Large intestine (tissue), 3 donors: ENCODE measurements around the gene RIT1. TPM values are rescaled to one million over a fixed set of nuclear protein-coding genes. Genes with fewer than 3 reads are reported as not detected.
"Not testable (repeated sequence)": the region's sequence is repeated elsewhere in the genome, so short reads cannot be mapped to it uniquely, and the experiment has no call there.

ENCODE experiments used
- DNase-seq, 2 donors: peaks; one replicate each; pipeline versions ENCODE4 v3.0.0 to v3.0.0-alpha.2; 2013
- H3K27ac ChIP-seq: one replicate; pipeline ENCODE4 v1.5.1; 2013; ENCODE audit warnings: low read length
- H3K27me3 ChIP-seq: 2 replicates; pipeline ENCODE4 v1.6.1; 2013; ENCODE audit warnings: low read length; ENCODE audit not compliant: control insufficient read depth, insufficient read depth
- H3K36me3 ChIP-seq: 2 replicates; pipeline ENCODE4 v1.6.1; 2013; ENCODE audit warnings: low read length; ENCODE audit not compliant: control insufficient read depth, insufficient read depth
- H3K4me1 ChIP-seq: one replicate; pipeline ENCODE4 v1.6.1; 2013; ENCODE audit warnings: low read length; ENCODE audit not compliant: control insufficient read depth, insufficient read depth
- H3K4me3 ChIP-seq: one replicate; pipeline ENCODE4 v1.5.1; 2013; ENCODE audit warnings: low read length
- H3K9me3 ChIP-seq: one replicate; pipeline ENCODE4 v1.6.1; 2013; ENCODE audit warnings: mild to moderate bottlenecking, low read depth, low read length, moderate library complexity; ENCODE audit not compliant: control insufficient read depth
- WGBS: methylation state at CpG from one replicate; pipeline ENCODE4 v1.1.5; 2013; ENCODE audit warnings: low lambda C conversion rate; ENCODE audit not compliant: insufficient coverage; 5-methylcytosine and 5-hydroxymethylcytosine counted together
- polyA plus RNA-seq: library from polyadenylated mRNA; unstranded; fragments of 120-200 nt; gene quantifications from one replicate; pipeline ENCODE4 v1.2.1, GENCODE V29; 2013

The RIT1 gene
- polyA plus RNA-seq, 1 donor, result 57.1 TPM

GRCh38 chr1:155918660-155919059 is 7.5 kb upstream of the RIT1 start:
- H3K27ac ChIP-seq, result no peak overlapping the region
- peaks cover 88% of the 10 kb centered on the region for H3K36me3 ChIP-seq
- no peaks in the 10 kb centered on the region for H3K4me1 ChIP-seq
- H3K9me3 ChIP-seq, result no peaks in the 10 kb centered on the region
- no CpG with 5 or more reads among the region's 3 CpGs for WGBS
- no peak for DNase-seq
- no peak overlapping the region for H3K4me3 ChIP-seq
- no peaks in the 10 kb centered on the region for H3K27me3 ChIP-seq

DNA sequence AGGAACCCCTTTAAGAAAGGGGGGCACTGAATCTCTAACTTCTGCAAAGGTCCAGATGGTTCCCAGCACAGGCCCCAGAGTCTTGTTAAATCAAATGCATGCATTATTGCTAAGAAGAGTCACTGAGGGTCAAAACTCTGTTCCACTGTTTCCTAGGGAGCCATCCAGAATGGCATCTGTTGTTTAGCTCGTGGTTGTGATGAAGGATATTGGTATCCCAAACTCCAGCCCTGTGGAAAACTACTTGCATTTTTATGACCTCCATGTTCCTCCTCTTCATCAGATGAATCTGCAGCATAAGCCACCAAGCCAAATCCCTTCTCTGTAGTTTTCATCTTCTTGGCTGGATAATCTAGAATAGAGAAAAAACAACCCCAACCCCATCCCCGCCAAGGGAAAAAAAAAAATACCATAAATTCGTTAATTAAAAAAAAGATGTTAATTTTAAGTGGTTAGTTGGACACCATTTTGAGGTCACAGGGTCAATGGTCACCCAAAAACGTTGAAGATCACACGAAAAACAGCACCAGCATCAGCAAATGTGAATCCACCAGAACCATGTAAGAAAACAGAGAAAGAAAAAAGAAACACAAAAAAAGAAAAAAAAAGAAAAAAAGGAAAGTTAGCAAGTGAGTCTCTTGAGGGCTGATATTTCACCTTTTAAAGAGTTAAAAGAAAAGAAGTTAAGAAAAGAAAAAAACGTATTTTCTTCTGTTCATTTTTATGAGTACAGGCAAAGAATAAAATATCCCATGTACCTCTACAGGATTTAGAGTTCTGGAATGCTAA is 3.0 kb upstream of the RIT1 start:
- no peak for DNase-seq
- Histone ChIP-seq H3K36me3 (peaks cover 61% of the 10 kb centered on the region), H3K4me3 (no peak overlapping the region), H3K27me3 (no peaks in the 10 kb centered on the region), H3K4me1 (no peaks in the 10 kb centered on the region), H3K9me3 (no peaks in the 10 kb centered on the region), H3K27ac (no peak overlapping the region)
- WGBS, result 93% methylated on average over 4 of the region's 6 CpGs

- WGBS, result no CpG with 5 or more reads among the region's 11 CpGs
- Histone ChIP-seq H3K4me3 (no peak overlapping the region), H3K27ac (peak overlapping the region; percentile 86), H3K4me1 (no peaks in the 10 kb centered on the region), H3K27me3 (no peaks in the 10 kb centered on the region), H3K36me3 (peaks cover 57% of the 10 kb centered on the region), H3K9me3 (no peaks in the 10 kb centered on the region)
- no peak for DNase-seq
Measured at GRCh38 chr1:155912056-155912536, 947 bp upstream of the RIT1 start.

DNA sequence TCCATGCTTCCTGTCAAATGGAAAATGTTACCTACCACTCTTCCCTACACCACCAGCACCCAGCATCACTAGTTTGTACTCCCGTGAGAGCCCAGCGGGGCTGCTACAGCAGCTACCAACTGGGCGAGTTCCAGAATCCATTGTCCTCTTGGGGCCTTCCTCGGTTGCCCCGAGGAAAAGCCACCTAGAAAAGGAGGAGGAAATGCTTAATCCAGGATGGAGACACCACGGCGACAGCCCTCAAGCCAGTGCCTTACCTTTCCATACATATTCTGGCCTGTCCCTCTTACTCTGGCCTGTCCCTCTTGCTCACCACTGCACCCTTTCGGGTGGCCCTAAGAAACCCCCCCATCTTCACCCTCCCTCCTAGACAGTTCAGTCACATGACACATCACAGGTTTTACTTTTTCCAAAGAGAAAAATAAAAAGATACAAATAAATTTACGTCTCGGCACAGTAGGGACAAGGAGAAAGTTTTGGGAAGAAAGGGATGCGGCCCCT is 478 bp downstream of the RIT1 start:
- Histone ChIP-seq H3K4me1 (no peaks in the 10 kb centered on the region), H3K27ac (peak overlapping the region; percentile 86), H3K27me3 (no peaks in the 10 kb centered on the region), H3K9me3 (no peaks in the 10 kb centered on the region), H3K4me3 (peak overlapping the region; percentile 68), H3K36me3 (peaks cover 53% of the 10 kb centered on the region)
- peak in 1 of 2 donors; percentile 65 for DNase-seq
- WGBS, result no CpG with 5 or more reads among the region's 11 CpGs

DNA sequence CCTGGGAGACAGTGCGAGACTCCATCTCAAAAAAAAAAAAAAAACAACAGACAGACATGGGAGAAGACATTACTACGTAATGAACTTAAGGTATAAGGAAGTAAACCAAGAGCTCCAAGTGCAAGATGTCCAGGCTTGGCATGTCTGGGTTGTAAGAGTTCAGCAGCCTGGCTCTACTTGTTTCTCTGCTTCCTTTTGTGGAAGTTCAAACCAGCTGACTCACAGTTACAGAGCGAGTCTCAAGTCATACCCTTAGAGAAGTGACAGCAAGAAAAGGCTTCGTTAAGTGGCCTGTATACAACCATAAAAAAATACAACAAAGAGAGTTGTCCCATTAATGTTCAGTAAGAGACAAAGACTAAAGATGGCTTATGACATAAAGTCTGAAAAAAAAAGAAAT is 1.3 kb downstream of the RIT1 start:
- Histone ChIP-seq H3K36me3 (peaks cover 53% of the 10 kb centered on the region), H3K4me1 (no peaks in the 10 kb centered on the region), H3K9me3 (no peaks in the 10 kb centered on the region), H3K27ac (peak overlapping the region; percentile 86), H3K27me3 (no peaks in the 10 kb centered on the region), H3K4me3 (peak overlapping the region; percentile 68)
- WGBS, result 76% methylated on average over 2 of the region's 4 CpGs
- peak; percentile 36 to 50 for DNase-seq

- H3K27me3 ChIP-seq, result no peaks in the 10 kb centered on the region
- H3K9me3 ChIP-seq, result no peaks in the 10 kb centered on the region
- no CpG with 5 or more reads among the region's 12 CpGs for WGBS
- H3K36me3 ChIP-seq, result peaks cover 74% of the 10 kb centered on the region
- H3K4me3 ChIP-seq, result no peak overlapping the region
- no peak for DNase-seq
- no peaks in the 10 kb centered on the region for H3K4me1 ChIP-seq
- no peak overlapping the region for H3K27ac ChIP-seq
Measured at GRCh38 chr1:155904261-155904660, 6.9 kb downstream of the RIT1 start.

- no CpG with 5 or more reads among the region's 4 CpGs for WGBS
- no peaks in the 10 kb centered on the region for H3K4me1 ChIP-seq
- H3K36me3 ChIP-seq, result peaks cover 59% of the 10 kb centered on the region
- no peaks in the 10 kb centered on the region for H3K9me3 ChIP-seq
- no peak for DNase-seq
- H3K27me3 ChIP-seq, result no peaks in the 10 kb centered on the region
- H3K4me3 ChIP-seq, result no peak overlapping the region
- no peak overlapping the region for H3K27ac ChIP-seq
Measured at GRCh38 chr1:155900161-155900560, 11.0 kb downstream of the RIT1 start.

DNA sequence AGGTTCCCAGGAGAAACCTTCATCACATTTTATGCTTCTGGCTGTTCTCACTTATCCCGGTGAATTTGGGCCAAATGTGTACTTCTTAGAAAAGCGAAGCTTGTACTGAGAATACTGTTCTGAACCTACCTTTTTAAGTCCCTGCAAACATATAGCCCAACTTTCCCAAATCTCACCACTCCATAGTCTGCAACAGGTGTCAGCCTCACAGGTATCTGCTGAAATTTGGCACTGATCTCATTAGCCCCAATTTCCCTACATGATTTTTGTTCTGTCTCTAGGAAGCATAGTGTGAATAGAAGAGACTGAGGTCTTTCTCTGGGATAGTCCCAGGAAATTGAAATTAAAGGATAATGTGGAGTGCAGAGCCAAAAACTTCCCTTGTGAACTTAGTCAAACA is 11.5 kb downstream of the RIT1 start:
- Histone ChIP-seq H3K4me1 (no peaks in the 10 kb centered on the region), H3K36me3 (peaks cover 54% of the 10 kb centered on the region), H3K27me3 (no peaks in the 10 kb centered on the region), H3K27ac (no peak overlapping the region), H3K9me3 (no peaks in the 10 kb centered on the region), H3K4me3 (no peak overlapping the region)
- WGBS, result no CpG with 5 or more reads among the region's 2 CpGs
- DNase-seq, result no peak

DNA sequence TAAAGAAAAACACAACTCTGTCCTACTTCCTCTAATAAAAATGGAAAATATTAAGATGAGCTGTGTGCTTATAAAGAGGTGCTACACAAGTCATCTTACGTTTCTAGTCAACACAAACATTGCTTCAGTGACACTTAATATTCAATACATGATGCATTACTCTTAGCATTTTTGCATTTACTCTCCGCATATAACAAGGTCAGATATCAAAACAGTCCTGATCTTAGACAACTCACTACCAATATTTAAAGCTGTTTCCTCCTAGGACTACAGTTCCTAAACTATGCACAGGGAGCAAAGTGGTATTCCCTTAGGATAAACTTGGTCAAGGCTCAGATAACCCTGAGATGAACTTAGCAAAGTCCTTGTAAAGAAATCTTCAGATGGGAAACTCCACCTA is 12.3 kb downstream of the RIT1 start:
- DNase-seq, result no peak
- no peaks in the 10 kb centered on the region for H3K9me3 ChIP-seq
- H3K27me3 ChIP-seq, result no peaks in the 10 kb centered on the region
- 100% methylated on average over 1 of the region's 2 CpGs for WGBS
- no peaks in the 10 kb centered on the region for H3K4me1 ChIP-seq
- peaks cover 46% of the 10 kb centered on the region for H3K36me3 ChIP-seq
- H3K27ac ChIP-seq, result no peak overlapping the region
- no peak overlapping the region for H3K4me3 ChIP-seq

DNA sequence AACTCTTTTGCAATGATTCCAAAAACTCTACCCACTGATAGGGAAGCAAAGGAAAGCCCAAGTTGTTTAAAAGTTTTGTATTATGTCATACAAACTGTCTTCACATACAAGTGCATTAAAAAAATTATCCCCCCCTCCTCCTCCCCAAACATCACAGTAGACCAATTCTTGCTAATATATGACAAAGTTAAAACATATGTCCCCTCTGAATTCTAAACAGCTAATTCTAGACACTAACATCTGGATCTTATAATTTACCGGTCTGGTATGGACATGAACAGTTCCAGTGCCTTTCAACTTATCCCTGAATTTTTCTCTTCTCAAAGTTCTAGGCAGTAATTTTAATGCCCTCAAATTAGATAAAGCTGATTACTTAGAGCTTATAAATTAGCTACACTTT is 13.4 kb downstream of the RIT1 start:
- Histone ChIP-seq H3K9me3 (no peaks in the 10 kb centered on the region), H3K36me3 (peaks cover 41% of the 10 kb centered on the region), H3K27ac (no peak overlapping the region), H3K4me3 (no peak overlapping the region), H3K4me1 (no peaks in the 10 kb centered on the region), H3K27me3 (no peaks in the 10 kb centered on the region)
- no peak for DNase-seq
- no CpG with 5 or more reads among the region's 1 CpG for WGBS

DNA sequence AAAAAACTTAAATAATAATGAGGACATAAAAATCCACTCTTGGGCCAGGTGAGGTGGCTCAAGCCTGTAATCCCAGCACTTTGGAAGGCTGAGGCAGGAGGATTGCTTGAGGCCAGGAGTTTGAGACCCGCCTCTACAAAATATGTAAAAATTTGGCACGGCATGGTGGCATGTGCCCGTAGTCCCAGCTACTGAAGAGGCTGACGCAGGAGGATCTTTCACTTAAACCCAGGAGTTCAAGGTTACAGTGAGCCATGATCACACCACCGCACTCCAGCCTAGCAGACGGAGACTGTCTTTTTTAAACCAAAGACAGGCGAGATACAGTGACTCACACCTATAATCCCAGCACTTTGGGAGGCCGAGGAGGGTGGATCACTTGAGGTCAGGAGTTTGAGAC is 14.7 kb downstream of the RIT1 start:
- not testable (repeated sequence) for H3K27me3 ChIP-seq, DNase-seq, H3K9me3 ChIP-seq, H3K4me1 ChIP-seq, H3K27ac ChIP-seq, H3K4me3 ChIP-seq
- peaks cover 36% of the 10 kb centered on the region for H3K36me3 ChIP-seq
- no CpG with 5 or more reads among the region's 8 CpGs for WGBS
